GM23338 (cell line): ENCODE data around the gene NEMP1. TPM values are rescaled to one million over a fixed set of nuclear protein-coding genes. Genes with fewer than 3 reads are reported as not detected.

Source experiments
- ATAC-seq: fragments of 200-7000 bp; cut with Tn5 transposase; 3 replicates; pipeline ENCODE4 v1.9.1; 2020
- DNase-seq: peaks from one replicate; pipeline ENCODE4 v3.0.0-alpha.2; 2015; ENCODE audit warnings: low spot score
- H2AFZ ChIP-seq: fragments of 200-600 bp; sonication (generic); 2 replicates; pipeline ENCODE4 v1.8.0; 2016; ENCODE audit warnings: antibody characterized with exemption, mild to moderate bottlenecking, moderate library complexity
- H3F3A ChIP-seq: fragments of 200-600 bp; sonication (generic); replicated peaks from 2 replicates; pipeline ENCODE4 v1.8.0; 2017; ENCODE audit warnings: antibody characterized with exemption, mixed run types, low read depth
- H3K27ac ChIP-seq: fragments of 200-600 bp; sonication (generic); 2 replicates; pipeline ENCODE4 v1.6.1; 2016; ENCODE audit warnings: low read depth
- H3K27me3 ChIP-seq: fragments of 200-600 bp; sonication (generic); 2 replicates; pipeline ENCODE4 v1.8.0; 2016; ENCODE audit warnings: mild to moderate bottlenecking, mixed run types, moderate library complexity; ENCODE audit not compliant: insufficient read depth
- H3K36me3 ChIP-seq: fragments of 200-600 bp; sonication (generic); 2 replicates; pipeline ENCODE4 v1.8.0; 2016; ENCODE audit warnings: mild to moderate bottlenecking; ENCODE audit not compliant: insufficient read depth
- H3K4me1 ChIP-seq: fragments of 200-600 bp; sonication (generic); 2 replicates; pipeline ENCODE4 v1.8.0; 2016; ENCODE audit warnings: mild to moderate bottlenecking, moderate library complexity; ENCODE audit not compliant: insufficient read depth
- H3K4me2 ChIP-seq: fragments of 200-600 bp; sonication (generic); 2 replicates; pipeline ENCODE4 v1.7.1; 2017; ENCODE audit warnings: mixed run types
- H3K4me3 ChIP-seq: fragments of 200-600 bp; sonication (generic); 2 replicates; pipeline ENCODE4 v1.6.1; 2016; ENCODE audit warnings: mixed run types
- H3K79me2 ChIP-seq: fragments of 200-600 bp; sonication (generic); replicated peaks from 2 replicates; pipeline ENCODE4 v1.8.0; 2017; ENCODE audit warnings: mild to moderate bottlenecking; ENCODE audit not compliant: insufficient read depth
- H3K9me2 ChIP-seq: fragments of 200-600 bp; sonication (generic); 2 replicates; pipeline ENCODE4 v1.8.0; 2017; ENCODE audit not compliant: insufficient read depth
- H4K20me1 ChIP-seq: fragments of 200-600 bp; sonication (generic); replicated peaks from 2 replicates; pipeline ENCODE4 v1.8.0; 2017; ENCODE audit warnings: mild to moderate bottlenecking; ENCODE audit not compliant: insufficient read depth
- H3K27ac Mint-ChIP-seq: 2 replicates; pipeline ENCODE4 v1.8.0; 2020; ENCODE audit warnings: inconsistent platforms, mild to moderate bottlenecking, moderate library complexity, mixed read lengths
- H3K27me3 Mint-ChIP-seq: 3 replicates; pipeline ENCODE4 v1.8.0; 2022; ENCODE audit warnings: low read depth, mild to moderate bottlenecking, moderate library complexity, mixed read lengths, inconsistent platforms; ENCODE audit not compliant: insufficient read depth, poor library complexity
- H3K36me3 Mint-ChIP-seq: 3 replicates; pipeline ENCODE4 v1.8.0; 2021; ENCODE audit warnings: low read depth, mild to moderate bottlenecking, inconsistent platforms, moderate library complexity, mixed read lengths
- H3K4me1 Mint-ChIP-seq: 3 replicates; pipeline ENCODE4 v1.8.0; 2020; ENCODE audit warnings: mild to moderate bottlenecking, inconsistent platforms, mixed read lengths
- H3K4me3 Mint-ChIP-seq: 3 replicates; pipeline ENCODE4 v1.8.0; 2021; ENCODE audit warnings: moderate library complexity, mild to moderate bottlenecking, inconsistent platforms, mixed read lengths
- H3K9me3 Mint-ChIP-seq: 3 replicates; pipeline ENCODE4 v1.8.0; 2020; ENCODE audit warnings: moderate library complexity, mild to moderate bottlenecking, inconsistent platforms, mixed read lengths
- CREB1 ChIP-seq: fragments of 250-450 bp; sonication (Bioruptor Pico); IDR thresholded peaks from 2 replicates; pipeline ENCODE4 v1.5.0; 2020; ENCODE audit warnings: low read depth, mild to moderate bottlenecking, moderate library complexity
- ETS1 ChIP-seq: IDR thresholded peaks from 2 replicates; pipeline ENCODE4 v1.6.1; 2016; ENCODE audit warnings: antibody characterized with exemption
- EZH2 ChIP-seq: fragments of 200-600 bp; sonication (generic); IDR thresholded peaks from one replicate; pipeline ENCODE4 v1.8.0; 2017; ENCODE audit warnings: antibody characterized with exemption, mild to moderate bottlenecking, low read depth; ENCODE audit not compliant: unreplicated experiment
- EZH2phosphoT487 ChIP-seq: fragments of 200-600 bp; sonication (generic); IDR thresholded peaks from one replicate; pipeline ENCODE4 v1.8.1; 2018; ENCODE audit warnings: antibody characterized with exemption; ENCODE audit not compliant: unreplicated experiment
- JUNB ChIP-seq: IDR thresholded peaks from one replicate; pipeline ENCODE4 v1.6.1; 2016; ENCODE audit warnings: antibody characterized with exemption; ENCODE audit not compliant: unreplicated experiment
- NANOG ChIP-seq: IDR thresholded peaks from 2 replicates; pipeline ENCODE4 v1.6.1; 2016; ENCODE audit warnings: antibody characterized with exemption, borderline replicate concordance
- POLR2AphosphoS5 ChIP-seq: IDR thresholded peaks from 2 replicates; pipeline ENCODE4 v1.6.1; 2016; ENCODE audit warnings: antibody characterized with exemption, low read depth
- STAT1 ChIP-seq: IDR thresholded peaks from one replicate; pipeline ENCODE4 v1.6.1; 2016; ENCODE audit warnings: antibody characterized with exemption; ENCODE audit not compliant: unreplicated experiment
- ZNF114 ChIP-seq: fragments of 250-450 bp; sonication (Bioruptor Pico); IDR thresholded peaks from 2 replicates; pipeline ENCODE4 v1.5.0; 2020; ENCODE audit warnings: mild to moderate bottlenecking, moderate library complexity
- ZNF331 ChIP-seq: fragments of 250-450 bp; sonication (Bioruptor Pico); IDR thresholded peaks from 2 replicates; pipeline ENCODE4 v1.5.0; 2020; ENCODE audit warnings: low read depth, mild to moderate bottlenecking, moderate library complexity
- polyA plus RNA-seq: library from polyadenylated mRNA; unstranded; fragments of >200 nt; fragmentation: Nextera tagmentation; extraction: Ambion mirVana; gene quantifications from 2 replicates; pipeline ENCODE4 v1.2.1, GENCODE V29; 2016
- total RNA-seq: library from RNA; depleted of rRNA; stranded (reverse); fragments of >200 nt; shearing (Covaris generic); gene quantifications from 2 replicates; pipeline ENCODE4 v1.2.3, GENCODE V29; 2014
- TF ChIP-seq, protein P1 (sequence below): IDR thresholded peaks from one replicate; pipeline ENCODE4 v1.6.1; 2018; ENCODE audit warnings: antibody characterized with exemption; ENCODE audit not compliant: unreplicated experiment

NEMP1 gene
- total and polyA plus RNA-seq, 2 experiments from 2014 or later: 11.9 to 35.0 TPM

- peaks cover 55% of the 10 kb centered on the region for H3K4me1 Mint-ChIP-seq
- Histone ChIP-seq H3K79me2 (peaks cover 8% of the 10 kb centered on the region; the same call in 1 of the 2 replicates), H3K27ac (no peak overlapping the region), H3K36me3 (no peaks in the 10 kb centered on the region), H3K4me3 (no peak overlapping the region; the same call in 1 of the 2 replicates), H2AFZ (no peak overlapping the region), H3K27me3 (no peaks in the 10 kb centered on the region), H3F3A (peaks cover 19% of the 10 kb centered on the region), H3K9me2 (no peaks in the 10 kb centered on the region), H3K4me2 (no peak overlapping the region), H4K20me1 (no peaks in the 10 kb centered on the region; the same call in 1 of the 2 replicates), H3K4me1 (peaks cover 26% of the 10 kb centered on the region)
- peaks cover 49% of the 10 kb centered on the region for H3K36me3 Mint-ChIP-seq
- TF ChIP-seq STAT1: no peak
- TF ChIP-seq, protein P1, sequence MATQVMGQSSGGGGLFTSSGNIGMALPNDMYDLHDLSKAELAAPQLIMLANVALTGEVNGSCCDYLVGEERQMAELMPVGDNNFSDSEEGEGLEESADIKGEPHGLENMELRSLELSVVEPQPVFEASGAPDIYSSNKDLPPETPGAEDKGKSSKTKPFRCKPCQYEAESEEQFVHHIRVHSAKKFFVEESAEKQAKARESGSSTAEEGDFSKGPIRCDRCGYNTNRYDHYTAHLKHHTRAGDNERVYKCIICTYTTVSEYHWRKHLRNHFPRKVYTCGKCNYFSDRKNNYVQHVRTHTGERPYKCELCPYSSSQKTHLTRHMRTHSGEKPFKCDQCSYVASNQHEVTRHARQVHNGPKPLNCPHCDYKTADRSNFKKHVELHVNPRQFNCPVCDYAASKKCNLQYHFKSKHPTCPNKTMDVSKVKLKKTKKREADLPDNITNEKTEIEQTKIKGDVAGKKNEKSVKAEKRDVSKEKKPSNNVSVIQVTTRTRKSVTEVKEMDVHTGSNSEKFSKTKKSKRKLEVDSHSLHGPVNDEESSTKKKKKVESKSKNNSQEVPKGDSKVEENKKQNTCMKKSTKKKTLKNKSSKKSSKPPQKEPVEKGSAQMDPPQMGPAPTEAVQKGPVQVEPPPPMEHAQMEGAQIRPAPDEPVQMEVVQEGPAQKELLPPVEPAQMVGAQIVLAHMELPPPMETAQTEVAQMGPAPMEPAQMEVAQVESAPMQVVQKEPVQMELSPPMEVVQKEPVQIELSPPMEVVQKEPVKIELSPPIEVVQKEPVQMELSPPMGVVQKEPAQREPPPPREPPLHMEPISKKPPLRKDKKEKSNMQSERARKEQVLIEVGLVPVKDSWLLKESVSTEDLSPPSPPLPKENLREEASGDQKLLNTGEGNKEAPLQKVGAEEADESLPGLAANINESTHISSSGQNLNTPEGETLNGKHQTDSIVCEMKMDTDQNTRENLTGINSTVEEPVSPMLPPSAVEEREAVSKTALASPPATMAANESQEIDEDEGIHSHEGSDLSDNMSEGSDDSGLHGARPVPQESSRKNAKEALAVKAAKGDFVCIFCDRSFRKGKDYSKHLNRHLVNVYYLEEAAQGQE: no peak
- TF ChIP-seq ZNF114 (CRISPR knock-in tag): no peak
- no peak for TF ChIP-seq NANOG
- TF ChIP-seq JUNB: no peak
- no peak for TF ChIP-seq ZNF331 (CRISPR knock-in tag)
- TF ChIP-seq ETS1: no peak
- TF ChIP-seq EZH2: no peak
- TF ChIP-seq POLR2AphosphoS5: no peak
- no peak overlapping the region for H3K27ac Mint-ChIP-seq
- peak overlapping the region; percentile 93 for H3K4me3 Mint-ChIP-seq
- DNase-seq: no peak
- no peaks in the 10 kb centered on the region for H3K9me3 Mint-ChIP-seq
- no peak for ATAC-seq
- H3K27me3 Mint-ChIP-seq: peaks cover 39% of the 10 kb centered on the region
Observed at GRCh38 chr12:57090924-57091637, 12.5 kb upstream of the NEMP1 start.

- Histone ChIP-seq H2AFZ (no peak overlapping the region), H3K4me1 (peaks cover 31% of the 10 kb centered on the region), H3K79me2 (peaks cover 8% of the 10 kb centered on the region; the same call in 1 of the 2 replicates), H3K27ac (no peak overlapping the region), H3K27me3 (no peaks in the 10 kb centered on the region), H3K36me3 (no peaks in the 10 kb centered on the region), H3K9me2 (no peaks in the 10 kb centered on the region), H4K20me1 (no peaks in the 10 kb centered on the region; the same call in 1 of the 2 replicates), H3K4me3 (peak overlapping the region; percentile 88), H3K4me2 (0 out of 2 replicates have a peak overlapping the region, but pooled peaks have one; percentile 96), H3F3A (peaks cover 19% of the 10 kb centered on the region)
- peak overlapping the region; percentile 93 for H3K4me3 Mint-ChIP-seq
- DNase-seq: no peak
- no peak for ATAC-seq
- H3K9me3 Mint-ChIP-seq: no peaks in the 10 kb centered on the region
- TF ChIP-seq EZH2: no peak
- TF ChIP-seq POLR2AphosphoS5: no peak
- no peak for TF ChIP-seq CREB1
- TF ChIP-seq, protein P1: no peak
- TF ChIP-seq ZNF114 (CRISPR knock-in tag): no peak
- TF ChIP-seq EZH2phosphoT487: no peak
- H3K4me1 Mint-ChIP-seq: peaks cover 56% of the 10 kb centered on the region
- no peak overlapping the region for H3K27ac Mint-ChIP-seq
- H3K36me3 Mint-ChIP-seq: peaks cover 44% of the 10 kb centered on the region
- peaks cover 37% of the 10 kb centered on the region for H3K27me3 Mint-ChIP-seq
Observed at GRCh38 chr12:57090490-57090889, 11.9 kb upstream of the NEMP1 start.
